C4-2B (cell line): ENCODE measurements around the gene FAM229A.

Source experiments
- CTCF ChIP-seq: fragments of 450-650 bp; conservative IDR thresholded peaks from 2 replicates; pipeline ENCODE4 v1.5.1; 2017; ENCODE audit warnings: mild to moderate bottlenecking
- ZFX ChIP-seq: fragments of 450-650 bp; IDR thresholded peaks from 2 replicates; pipeline ENCODE4 v1.6.1; 2017

GRCh38 chr1:32335790-32336590, 26.3 kb downstream of the FAM229A start, which contains the start of gene MARCKSL1:
- no peak for TF ChIP-seq CTCF
- TF ChIP-seq ZFX: peak; percentile 46; the same call in 1 of the 2 replicates
